GM21717 (cell line): ENCODE measurements around the gene CEMIP.
"Not testable (repeated sequence)": the region's sequence is repeated elsewhere in the genome, so short reads cannot be mapped to it uniquely, and the experiment has no call there.

Experiments
- ATAC-seq: cut with Tn5 transposase; IDR thresholded peaks from one replicate; pipeline ENCODE4 v1.9.1; 2021; ENCODE audit warnings: mild to moderate bottlenecking, moderate library complexity; ENCODE audit not compliant: unreplicated experiment

Gene CEMIP

GRCh38 chr15:80758130-80758745 is 20.9 kb upstream of the CEMIP start:
- no peak for ATAC-seq

GRCh38 chr15:80760960-80761359 is 18.2 kb upstream of the CEMIP start:
- no peak for ATAC-seq

- no peak for ATAC-seq
Measured at GRCh38 chr15:80761754-80762153, 17.4 kb upstream of the CEMIP start.

- ATAC-seq = not testable (repeated sequence)
Measured at GRCh38 chr15:80763235-80763634, 15.9 kb upstream of the CEMIP start.

- ATAC-seq = no peak
Measured at GRCh38 chr15:80764535-80764934, 14.6 kb upstream of the CEMIP start.

GRCh38 chr15:80766275-80766674 is 12.9 kb upstream of the CEMIP start:
- no peak for ATAC-seq

- ATAC-seq = no peak
Measured at GRCh38 chr15:80768158-80768557, 11.0 kb upstream of the CEMIP start.

- no peak for ATAC-seq
Measured at GRCh38 chr15:80769153-80769828, 9.9 kb upstream of the CEMIP start.

- no peak for ATAC-seq
Measured at GRCh38 chr15:80769829-80770705, 9.1 kb upstream of the CEMIP start.

GRCh38 chr15:80773122-80773551 is 6.0 kb upstream of the CEMIP start:
- no peak for ATAC-seq

GRCh38 chr15:80773792-80774352 is 5.3 kb upstream of the CEMIP start:
- no peak for ATAC-seq

- ATAC-seq = no peak
Measured at GRCh38 chr15:80774486-80774885, 4.7 kb upstream of the CEMIP start.

GRCh38 chr15:80775338-80775737 is 3.8 kb upstream of the CEMIP start:
- no peak for ATAC-seq

GRCh38 chr15:80776420-80777045 is 2.6 kb upstream of the CEMIP start:
- no peak for ATAC-seq

GRCh38 chr15:80777137-80777536 is 2.0 kb upstream of the CEMIP start:
- no peak for ATAC-seq

- ATAC-seq = no peak
Measured at GRCh38 chr15:80777826-80778620, 1.1 kb upstream of the CEMIP start.

- no peak for ATAC-seq
Measured at GRCh38 chr15:80778621-80778963, 578 bp upstream of the CEMIP start.

GRCh38 chr15:80779658-80780415 is 667 bp downstream of the CEMIP start:
- no peak for ATAC-seq

- ATAC-seq = no peak
Measured at GRCh38 chr15:80780416-80781221, 1.4 kb downstream of the CEMIP start.
